Hepatocyte (in vitro differentiated cells): ENCODE results near the gene SLC7A10. TPM values are rescaled to one million over a fixed set of nuclear protein-coding genes. Genes with fewer than 3 reads are reported as not detected.

Experiments used
- DNase-seq: peaks from one replicate; pipeline ENCODE4 v3.0.0-alpha.2; 2016; ENCODE audit warnings: low spot score
- H2AFZ ChIP-seq: fragments of 200-600 bp; sonication (generic); 2 replicates; pipeline ENCODE4 v1.6.0; 2016; ENCODE audit warnings: antibody characterized with exemption, mild to moderate bottlenecking
- H3K27ac ChIP-seq: fragments of 200-600 bp; sonication (generic); 2 replicates; pipeline ENCODE4 v1.5.1; 2016; ENCODE audit warnings: mild to moderate bottlenecking
- H3K27me3 ChIP-seq: fragments of 200-600 bp; sonication (generic); 2 replicates; pipeline ENCODE4 v1.6.1; 2016
- H3K36me3 ChIP-seq: fragments of 200-600 bp; sonication (generic); replicated peaks from 2 replicates; pipeline ENCODE4 v1.5.1; 2016; ENCODE audit warnings: low read depth; ENCODE audit not compliant: insufficient read depth
- H3K4me1 ChIP-seq: fragments of 200-600 bp; sonication (generic); 2 replicates; pipeline ENCODE4 v1.5.1; 2016; ENCODE audit warnings: mild to moderate bottlenecking, moderate library complexity; ENCODE audit not compliant: insufficient read depth
- H3K4me2 ChIP-seq: fragments of 200-600 bp; sonication (generic); 2 replicates; pipeline ENCODE4 v1.6.0; 2016
- H3K4me3 ChIP-seq: fragments of 200-600 bp; sonication (generic); 2 replicates; pipeline ENCODE4 v1.5.1; 2016; ENCODE audit warnings: mild to moderate bottlenecking
- H3K79me2 ChIP-seq: fragments of 200-600 bp; sonication (generic); 2 replicates; pipeline ENCODE4 v1.6.0; 2017; ENCODE audit warnings: mild to moderate bottlenecking
- H3K9me2 ChIP-seq: fragments of 200-600 bp; sonication (generic); replicated peaks from 2 replicates; pipeline ENCODE4 v1.6.0; 2017; ENCODE audit warnings: mild to moderate bottlenecking; ENCODE audit not compliant: insufficient read depth
- H3K9me3 ChIP-seq: fragments of 200-600 bp; sonication (generic); 2 replicates; pipeline ENCODE4 v1.5.1; 2016; ENCODE audit warnings: low read depth, mild to moderate bottlenecking
- H4K20me1 ChIP-seq: fragments of 200-600 bp; sonication (generic); 2 replicates; pipeline ENCODE4 v1.6.0; 2016; ENCODE audit warnings: mild to moderate bottlenecking; ENCODE audit not compliant: insufficient read depth, poor library complexity, severe bottlenecking
- CTCF ChIP-seq: fragments of 200-600 bp; sonication (generic); IDR thresholded peaks from 2 replicates; pipeline ENCODE4 v1.5.1; 2016; ENCODE audit warnings: antibody characterized with exemption, mild to moderate bottlenecking; ENCODE audit not compliant: poor library complexity
- EZH2 ChIP-seq: fragments of 200-600 bp; sonication (generic); IDR thresholded peaks from 2 replicates; pipeline ENCODE4 v1.6.1; 2016; ENCODE audit warnings: antibody characterized with exemption, mild to moderate bottlenecking, borderline replicate concordance
- EZH2phosphoT487 ChIP-seq: fragments of 200-600 bp; sonication (generic); IDR thresholded peaks from one replicate; pipeline ENCODE4 v1.6.1; 2018; ENCODE audit warnings: antibody characterized with exemption, mild to moderate bottlenecking, low read depth, moderate library complexity; ENCODE audit not compliant: unreplicated experiment, severe bottlenecking
- WGBS: methylation state at CpG from one replicate; pipeline ENCODE4 v1.1.6; 2016; ENCODE audit warnings: low lambda C conversion rate; ENCODE audit errors: missing lambda C conversion rate; 5-methylcytosine and 5-hydroxymethylcytosine counted together
- polyA plus RNA-seq: library from polyadenylated mRNA; unstranded; fragments of >200 nt; fragmentation: Nextera tagmentation; extraction: Ambion mirVana; gene quantifications from 2 replicates; pipeline ENCODE4 v1.2.1, GENCODE V29; 2016
- total RNA-seq: library from RNA; depleted of rRNA; stranded (reverse); fragments of >200 nt; gene quantifications from 2 replicates; pipeline ENCODE4 v1.2.3, GENCODE V29; 2014

The SLC7A10 gene
- total and polyA plus RNA-seq, 2 experiments from 2014 or later: 5.5 to 7.3 TPM

- H2AFZ ChIP-seq: no peak overlapping the region
- peak overlapping the region; percentile 53 for H3K27ac ChIP-seq
- H3K4me1 ChIP-seq: no peaks in the 10 kb centered on the region
- no peak for TF ChIP-seq EZH2phosphoT487
- TF ChIP-seq EZH2: no peak
- no peak for TF ChIP-seq CTCF
- no peak overlapping the region for H3K4me2 ChIP-seq
- WGBS: 55% methylated on average over 11 of the region's 11 CpGs
- H4K20me1 ChIP-seq: no peaks in the 10 kb centered on the region
- DNase-seq: peak; percentile 42
- no peaks in the 10 kb centered on the region for H3K9me3 ChIP-seq
- H3K79me2 ChIP-seq: no peaks in the 10 kb centered on the region
- no peaks in the 10 kb centered on the region for H3K9me2 ChIP-seq
- no peaks in the 10 kb centered on the region for H3K36me3 ChIP-seq
- H3K27me3 ChIP-seq: no peaks in the 10 kb centered on the region
- no peak overlapping the region for H3K4me3 ChIP-seq
These were observed 22.9 kb upstream of the SLC7A10 start for GRCh38 chr19:33248553-33248953.

GRCh38 chr19:33248104-33248503, 22.5 kb upstream of the SLC7A10 start:
- Histone ChIP-seq H2AFZ (no peak overlapping the region), H3K9me2 (no peaks in the 10 kb centered on the region), H3K4me2 (no peak overlapping the region), H3K4me1 (no peaks in the 10 kb centered on the region), H3K9me3 (no peaks in the 10 kb centered on the region), H3K27me3 (no peaks in the 10 kb centered on the region), H3K36me3 (no peaks in the 10 kb centered on the region), H4K20me1 (no peaks in the 10 kb centered on the region), H3K27ac (peak overlapping the region; percentile 37), H3K79me2 (no peaks in the 10 kb centered on the region), H3K4me3 (no peak overlapping the region)
- no peak for DNase-seq
- 97% methylated on average over 8 of the region's 8 CpGs for WGBS
- TF ChIP-seq CTCF (no peak), EZH2 (no peak), EZH2phosphoT487 (no peak)

GRCh38 chr19:33247441-33247819, 21.8 kb upstream of the SLC7A10 start:
- Histone ChIP-seq H3K36me3 (no peaks in the 10 kb centered on the region), H3K4me1 (no peaks in the 10 kb centered on the region), H3K4me2 (no peak overlapping the region), H2AFZ (no peak overlapping the region), H3K4me3 (no peak overlapping the region), H4K20me1 (no peaks in the 10 kb centered on the region), H3K9me3 (no peaks in the 10 kb centered on the region), H3K27ac (no peak overlapping the region), H3K79me2 (no peaks in the 10 kb centered on the region), H3K9me2 (no peaks in the 10 kb centered on the region), H3K27me3 (no peaks in the 10 kb centered on the region)
- DNase-seq: no peak
- TF ChIP-seq CTCF: no peak
- no peak for TF ChIP-seq EZH2
- TF ChIP-seq EZH2phosphoT487: no peak
- 100% methylated on average over 1 of the region's 1 CpG for WGBS
